ENCODE data around the gene SPATC1L.

- no peak for TF ChIP-seq CTCF (IDR thresholded peaks at IDR 0.05)
- TF ChIP-seq POLR2A (IDR thresholded peaks at IDR 0.05; ENCODE audit: low read depth): no peak
- no peak for TF ChIP-seq POLR2AphosphoS5 (IDR thresholded peaks at IDR 0.05)
These were observed 37.6 kb upstream of the SPATC1L start for GRCh38 chr21:46221664-46222435.
